ENCODE measurements around the gene LHFPL2.

The LHFPL2 gene

GRCh38 chr5:78555870-78556269 is 92.7 kb downstream of the LHFPL2 start:
- no peak for TF ChIP-seq CTCF (IDR thresholded peaks at IDR 0.05; ENCODE audit: low read depth, low read length)
- DNase-seq (ENCODE audit: extremely low read depth, low read depth), result no peak

DNA sequence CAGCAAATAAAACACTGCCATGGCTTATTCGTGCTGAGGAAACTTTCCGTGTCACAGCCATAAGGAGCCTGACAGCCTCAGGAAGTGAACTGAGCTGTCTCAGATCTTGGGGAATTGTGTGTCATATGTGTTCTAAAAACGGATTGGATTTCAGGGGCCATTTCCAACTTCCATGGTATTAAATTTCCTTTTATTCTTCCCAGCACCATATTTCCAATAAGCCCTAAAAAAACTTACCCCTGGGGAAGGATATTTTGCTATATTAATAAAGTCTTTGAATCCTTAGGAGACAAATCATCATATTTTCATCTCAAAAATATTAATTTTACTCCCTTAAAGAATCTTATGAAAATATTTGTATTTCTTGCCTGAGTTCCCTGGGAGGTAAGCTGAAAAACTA is 93.9 kb downstream of the LHFPL2 start:
- no peak for DNase-seq (ENCODE audit: extremely low read depth, low read depth)
- no peak for TF ChIP-seq CTCF (IDR thresholded peaks at IDR 0.05; ENCODE audit: low read depth, low read length)

GRCh38 chr5:78553580-78554353 is 94.8 kb downstream of the LHFPL2 start:
- no peak for DNase-seq (ENCODE audit: extremely low read depth, low read depth)
- TF ChIP-seq CTCF (IDR thresholded peaks at IDR 0.05; ENCODE audit: low read depth, low read length), result no peak

DNA sequence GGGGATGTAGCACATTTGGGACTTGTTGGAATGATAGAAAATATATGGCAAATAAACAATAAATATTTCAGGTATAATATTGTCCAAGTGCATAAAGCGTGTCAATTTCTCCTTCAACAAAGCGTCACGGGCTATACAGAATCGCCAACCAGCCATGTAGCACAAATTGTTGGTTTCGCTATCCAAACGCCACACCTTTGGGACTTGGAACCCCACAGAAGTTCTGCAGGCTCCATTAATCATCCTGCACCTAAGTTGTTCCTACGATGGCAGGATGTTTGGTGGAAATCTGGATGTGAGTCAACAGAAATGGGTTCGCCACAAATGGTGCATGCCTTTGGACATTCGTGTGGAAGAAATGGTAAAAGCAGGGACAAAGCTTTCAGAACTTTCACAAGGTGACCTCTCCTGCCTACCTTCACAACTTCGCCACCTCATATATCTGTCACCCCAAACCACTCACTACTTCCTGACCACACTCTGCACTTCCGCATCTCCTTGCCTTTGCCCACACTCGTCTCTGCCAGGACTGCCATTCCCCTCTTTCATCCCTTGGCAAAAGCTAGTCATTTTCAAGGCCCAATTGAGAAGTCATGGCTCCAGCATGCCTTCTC is 95.7 kb downstream of the LHFPL2 start:
- no peak for TF ChIP-seq CTCF (IDR thresholded peaks at IDR 0.05; ENCODE audit: low read depth, low read length)
- DNase-seq (ENCODE audit: extremely low read depth, low read depth), result no peak

- TF ChIP-seq CTCF (IDR thresholded peaks at IDR 0.05; ENCODE audit: low read depth, low read length), result no peak
- no peak for DNase-seq (ENCODE audit: extremely low read depth, low read depth)
Measured at GRCh38 chr5:78550891-78551290, 97.7 kb downstream of the LHFPL2 start.

GRCh38 chr5:78549043-78549442 is 99.5 kb downstream of the LHFPL2 start:
- no peak for DNase-seq (ENCODE audit: extremely low read depth, low read depth)

More at GRCh38 chr5:78549043-78549442, 99.5 kb downstream of the LHFPL2 start:
- TF ChIP-seq CTCF (IDR thresholded peaks at IDR 0.05; ENCODE audit: low read depth, low read length), result no peak
